SK-N-SH (cell line): ENCODE data around the gene BTN1A1. TPM values are rescaled to one million over a fixed set of nuclear protein-coding genes. Genes with fewer than 3 reads are reported as not detected.

Experiments
- CTCF ChIA-PET: fragments of 300-600, 350-600 bp; formaldehyde crosslinking; extraction: SDS; loops from one replicate; lab custom pipeline; 2021; lab: Yijun Ruan, JAX
- POLR2A ChIA-PET: fragments of 350-600 bp; sonication (Branson Sonifier 250); formaldehyde crosslinking; extraction: SDS; loops from one replicate; lab custom pipeline; 2020; ENCODE audit warnings: antibody characterized with exemption, inconsistent platforms; lab: Yijun Ruan, JAX
- DNase-seq: peaks from one replicate; pipeline ENCODE4 v3.0.0; 2012
- H2AFZ ChIP-seq: fragments of 200-600 bp; sonication (generic); 2 replicates; pipeline ENCODE4 v1.8.1; 2016; ENCODE audit warnings: antibody characterized with exemption, mild to moderate bottlenecking, low read depth
- H3F3A ChIP-seq: fragments of 200-600 bp; sonication (generic); replicated peaks from 2 replicates; pipeline ENCODE3; 2016; ENCODE audit warnings: antibody characterized with exemption, mild to moderate bottlenecking; ENCODE audit not compliant: insufficient read depth
- H3K27ac ChIP-seq, 2 experiments: fragments of 200-500 bp in 1 of 2; fragments of 200-600 bp in 1 of 2; sonication (Bioruptor generic) in 1 of 2; sonication (generic), shearing (Covaris generic) in 1 of 2; 2 replicates each; pipeline versions ENCODE4 v1.5.1 to v1.6.1; 2014 to 2016; ENCODE audit warnings: low read depth in 2 of 2, inconsistent platforms in 1 of 2, low read length in 1 of 2, mild to moderate bottlenecking in 1 of 2, mixed read lengths in 1 of 2
- H3K27me3 ChIP-seq: fragments of 200-600 bp; sonication (generic), shearing (Covaris generic); 2 replicates; pipeline ENCODE4 v1.6.1; 2016; ENCODE audit warnings: mixed run types; ENCODE audit not compliant: insufficient read depth
- H3K36me3 ChIP-seq, 2 experiments: fragments of 200-500 bp in 1 of 2; fragments of 200-600 bp in 1 of 2; sonication (Bioruptor generic) in 1 of 2; sonication (generic) in 1 of 2; replicated peaks in 1 of 2; 2 replicates each; pipeline versions ENCODE3 to v1.5.1; 2014 to 2016; ENCODE audit warnings: low read length in 1 of 2, mild to moderate bottlenecking in 1 of 2; ENCODE audit not compliant: insufficient read depth in 2 of 2, control insufficient read depth in 1 of 2
- H3K4me1 ChIP-seq, 2 experiments: fragments of 200-500 bp in 1 of 2; fragments of 200-600 bp in 1 of 2; sonication (Bioruptor generic) in 1 of 2; sonication (generic), shearing (Covaris generic) in 1 of 2; 2 replicates each; pipeline versions ENCODE4 v1.5.1 to v1.6.1; 2014 to 2016; ENCODE audit warnings: low read depth in 1 of 2, low read length in 1 of 2, mixed run types in 1 of 2; ENCODE audit not compliant: insufficient read depth in 2 of 2, control insufficient read depth in 1 of 2
- H3K4me2 ChIP-seq: fragments of 200-600 bp; sonication (generic), shearing (Covaris generic); 2 replicates; pipeline ENCODE4 v1.6.1; 2017; ENCODE audit warnings: mixed run types
- H3K4me3 ChIP-seq, 2 experiments: fragments of 200-500 bp in 1 of 2; fragments of 200-600 bp in 1 of 2; sonication (Bioruptor generic) in 1 of 2; sonication (generic), shearing (Covaris generic) in 1 of 2; 2 replicates each; pipeline versions ENCODE4 v1.5.1 to v1.8.1; 2014 to 2016; ENCODE audit warnings: low read depth in 2 of 2, inconsistent platforms in 1 of 2, low read length in 1 of 2, mild to moderate bottlenecking in 1 of 2, mixed read lengths in 1 of 2, moderate library complexity in 1 of 2
- H3K79me2 ChIP-seq: fragments of 200-600 bp; sonication (generic); 2 replicates; pipeline ENCODE4 v1.8.1; 2017; ENCODE audit warnings: mild to moderate bottlenecking; ENCODE audit not compliant: insufficient read depth
- H3K9ac ChIP-seq: fragments of 200-600 bp; sonication (generic); 2 replicates; pipeline ENCODE4 v1.6.1; 2017; ENCODE audit warnings: mixed run types
- H3K9me2 ChIP-seq: fragments of 200-600 bp; sonication (generic); 2 replicates; pipeline ENCODE4 v1.6.1; 2017; ENCODE audit warnings: mixed run types
- H3K9me3 ChIP-seq: fragments of 200-600 bp; sonication (generic); 2 replicates; pipeline ENCODE4 v1.6.1; 2017; ENCODE audit warnings: mixed run types, mild to moderate bottlenecking, moderate library complexity
- H4K20me1 ChIP-seq: fragments of 200-600 bp; sonication (generic); 2 replicates; pipeline ENCODE4 v1.6.1; 2017; ENCODE audit warnings: mild to moderate bottlenecking, mixed run types; ENCODE audit not compliant: insufficient read depth
- EP300 ChIP-seq, 2 experiments: IDR thresholded peaks; 2 replicates each; pipeline versions ENCODE4 v1.4.0 to v1.6.1; 2012; ENCODE audit warnings: borderline replicate concordance in 1 of 2, low read depth in 1 of 2, low read length in 1 of 2
- FOXJ3 ChIP-seq: sonication (generic); formaldehyde crosslinking; IDR thresholded peaks from 2 replicates; pipeline ENCODE4 v1.5.1; 2020; ENCODE audit warnings: mild to moderate bottlenecking, missing genetic modification reagents
- MXI1 ChIP-seq: IDR thresholded peaks from 2 replicates; pipeline ENCODE4 v1.6.1; 2012; ENCODE audit warnings: mild to moderate bottlenecking, low read depth, low read length, improper control_type of control experiment
- RFX5 ChIP-seq: IDR thresholded peaks from 2 replicates; pipeline ENCODE4 v1.6.1; 2012; ENCODE audit warnings: mild to moderate bottlenecking, improper control_type of control experiment, low read length
- RXRA ChIP-seq: IDR thresholded peaks from 2 replicates; pipeline ENCODE4 v1.4.0; 2012; ENCODE audit warnings: low read depth, mild to moderate bottlenecking, borderline replicate concordance
- WGBS: methylation state at CpG from one replicate; pipeline ENCODE4 v1.1.6; 2017; ENCODE audit warnings: low lambda C conversion rate; 5-methylcytosine and 5-hydroxymethylcytosine counted together
- polyA plus RNA-seq, 3 experiments: library from polyadenylated mRNA; depleted of rRNA; stranded (reverse); fragments of >200 nt; gene quantifications; 2 replicates each; pipeline ENCODE4 v1.2.3, GENCODE V29; 2012
- TF ChIP-seq, protein P1 (sequence below): fragments of 150-350 bp; IDR thresholded peaks from 2 replicates; pipeline ENCODE4 v1.6.1; 2017; ENCODE audit warnings: antibody characterized with exemption, low read length, low read depth, borderline replicate concordance
- TF ChIP-seq, protein P2 (sequence below): fragments of 200-600 bp; sonication (generic); IDR thresholded peaks from 2 replicates; pipeline ENCODE4 v1.6.1; 2017; ENCODE audit warnings: antibody characterized with exemption, mild to moderate bottlenecking, moderate library complexity
- TF ChIP-seq, protein P3 (sequence below): IDR thresholded peaks from 2 replicates; pipeline ENCODE4 v1.4.0; 2012; ENCODE audit warnings: low read depth, borderline replicate concordance
- TF ChIP-seq, protein P4 (sequence below): IDR thresholded peaks from 2 replicates; pipeline ENCODE4 v1.6.1; 2012; ENCODE audit warnings: mild to moderate bottlenecking, low read depth, low read length, moderate library complexity

BTN1A1 gene
- polyA plus RNA-seq, 1 of the 3 experiments (the other 2 are of a cell fraction) = not detected

DNA sequence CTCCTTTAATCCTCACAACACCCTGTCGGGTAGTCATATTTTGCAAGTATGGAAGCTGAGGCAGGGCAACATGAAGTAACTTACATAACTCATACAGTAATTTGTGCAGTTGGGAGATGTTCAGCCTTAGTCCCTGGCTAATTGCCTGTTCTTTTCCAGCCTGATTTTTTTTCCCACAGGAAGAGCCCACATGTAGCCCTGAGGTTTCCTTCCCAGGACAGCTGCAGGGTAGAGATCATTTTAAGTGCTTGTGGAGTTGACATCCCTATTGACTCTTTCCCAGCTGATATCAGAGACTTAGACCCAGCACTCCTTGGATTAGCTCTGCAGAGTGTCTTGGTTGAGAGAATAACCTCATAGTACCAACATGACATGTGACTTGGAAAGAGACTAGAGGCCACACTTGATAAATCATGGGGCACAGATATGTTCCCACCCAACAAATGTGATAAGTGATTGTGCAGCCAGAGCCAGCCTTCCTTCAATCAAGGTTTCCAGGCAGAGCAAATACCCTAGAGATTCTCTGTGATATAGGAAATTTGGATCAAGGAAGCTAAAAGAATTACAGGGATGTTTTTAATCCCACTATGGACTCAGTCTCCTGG, 47.4 kb upstream of the BTN1A1 start:
- no peaks in the 10 kb centered on the region for H4K20me1 ChIP-seq
- peaks cover 4 to 6% of the 10 kb centered on the region in 2 experiments; a peak in 1 of 4 replicates for H3K4me1 ChIP-seq
- H3K9me3 ChIP-seq = no peaks in the 10 kb centered on the region
- no peaks in the 10 kb centered on the region for H3K27me3 ChIP-seq
- no peaks in the 10 kb centered on the region for H3K9me2 ChIP-seq
- no peak overlapping the region for H2AFZ ChIP-seq
- no peak overlapping the region for H3K4me3 ChIP-seq
- H3K4me2 ChIP-seq = no peak overlapping the region
- H3K79me2 ChIP-seq = no peaks in the 10 kb centered on the region
- DNase-seq = no peak
- ChIA-PET POLR2A (no interaction called here), CTCF (no interaction called here)
- H3F3A ChIP-seq = no peaks in the 10 kb centered on the region
- 75% methylated on average over 1 of the region's 1 CpG for WGBS
- TF ChIP-seq RFX5 = no peak
- TF ChIP-seq, protein P1, sequence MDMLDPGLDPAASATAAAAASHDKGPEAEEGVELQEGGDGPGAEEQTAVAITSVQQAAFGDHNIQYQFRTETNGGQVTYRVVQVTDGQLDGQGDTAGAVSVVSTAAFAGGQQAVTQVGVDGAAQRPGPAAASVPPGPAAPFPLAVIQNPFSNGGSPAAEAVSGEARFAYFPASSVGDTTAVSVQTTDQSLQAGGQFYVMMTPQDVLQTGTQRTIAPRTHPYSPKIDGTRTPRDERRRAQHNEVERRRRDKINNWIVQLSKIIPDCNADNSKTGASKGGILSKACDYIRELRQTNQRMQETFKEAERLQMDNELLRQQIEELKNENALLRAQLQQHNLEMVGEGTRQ = no peak
- no peak for TF ChIP-seq MXI1
- TF ChIP-seq FOXJ3 (CRISPR knock-in tag) = no peak
- no peak for TF ChIP-seq RXRA
- no peak for TF ChIP-seq EP300 (IDR thresholded peaks at IDR 0.05; ENCODE audit: borderline replicate concordance in 1 of 2, low read depth in 1 of 2, low read length in 1 of 2)
- H3K9ac ChIP-seq = no peak overlapping the region
- H3K27ac ChIP-seq = no peak overlapping the region
- peaks cover 0 to 5% of the 10 kb centered on the region in 2 experiments for H3K36me3 ChIP-seq

DNA sequence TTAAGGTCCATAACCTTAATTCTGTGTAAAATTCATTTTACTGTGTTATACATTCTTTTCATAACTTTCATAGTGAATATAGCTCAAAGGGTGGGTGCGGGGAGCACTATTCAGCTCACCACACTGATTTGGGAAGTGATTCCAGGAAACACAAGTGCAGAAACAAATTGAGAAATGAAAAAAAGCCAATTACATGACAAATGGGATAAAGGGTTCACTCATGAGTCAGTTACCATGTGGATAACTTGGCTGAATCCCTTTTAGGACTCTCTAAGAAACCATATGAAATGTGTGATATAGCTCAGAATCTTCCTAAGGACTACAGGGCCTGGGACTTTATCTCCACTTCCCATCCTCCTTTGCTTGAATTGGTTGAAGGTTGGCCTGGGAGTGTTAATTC, 45.5 kb upstream of the BTN1A1 start:
- H2AFZ ChIP-seq = no peak overlapping the region
- no peak overlapping the region for H3K9ac ChIP-seq
- peaks cover 17% of the 10 kb centered on the region for H3K79me2 ChIP-seq
- no peaks in the 10 kb centered on the region for H3K9me3 ChIP-seq
- no peak overlapping the region for H3K4me2 ChIP-seq
- DNase-seq = no peak
- ChIA-PET POLR2A (no interaction called here), CTCF (no interaction called here)
- H3K9me2 ChIP-seq = no peaks in the 10 kb centered on the region
- no peaks in the 10 kb centered on the region for H3F3A ChIP-seq
- H3K4me1 ChIP-seq = peaks cover 4 to 14% of the 10 kb centered on the region in 2 experiments; a peak in 1 of 4 replicates
- TF ChIP-seq, protein P2, sequence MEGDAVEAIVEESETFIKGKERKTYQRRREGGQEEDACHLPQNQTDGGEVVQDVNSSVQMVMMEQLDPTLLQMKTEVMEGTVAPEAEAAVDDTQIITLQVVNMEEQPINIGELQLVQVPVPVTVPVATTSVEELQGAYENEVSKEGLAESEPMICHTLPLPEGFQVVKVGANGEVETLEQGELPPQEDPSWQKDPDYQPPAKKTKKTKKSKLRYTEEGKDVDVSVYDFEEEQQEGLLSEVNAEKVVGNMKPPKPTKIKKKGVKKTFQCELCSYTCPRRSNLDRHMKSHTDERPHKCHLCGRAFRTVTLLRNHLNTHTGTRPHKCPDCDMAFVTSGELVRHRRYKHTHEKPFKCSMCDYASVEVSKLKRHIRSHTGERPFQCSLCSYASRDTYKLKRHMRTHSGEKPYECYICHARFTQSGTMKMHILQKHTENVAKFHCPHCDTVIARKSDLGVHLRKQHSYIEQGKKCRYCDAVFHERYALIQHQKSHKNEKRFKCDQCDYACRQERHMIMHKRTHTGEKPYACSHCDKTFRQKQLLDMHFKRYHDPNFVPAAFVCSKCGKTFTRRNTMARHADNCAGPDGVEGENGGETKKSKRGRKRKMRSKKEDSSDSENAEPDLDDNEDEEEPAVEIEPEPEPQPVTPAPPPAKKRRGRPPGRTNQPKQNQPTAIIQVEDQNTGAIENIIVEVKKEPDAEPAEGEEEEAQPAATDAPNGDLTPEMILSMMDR = no peak
- TF ChIP-seq MXI1 = no peak
- TF ChIP-seq, protein P3, sequence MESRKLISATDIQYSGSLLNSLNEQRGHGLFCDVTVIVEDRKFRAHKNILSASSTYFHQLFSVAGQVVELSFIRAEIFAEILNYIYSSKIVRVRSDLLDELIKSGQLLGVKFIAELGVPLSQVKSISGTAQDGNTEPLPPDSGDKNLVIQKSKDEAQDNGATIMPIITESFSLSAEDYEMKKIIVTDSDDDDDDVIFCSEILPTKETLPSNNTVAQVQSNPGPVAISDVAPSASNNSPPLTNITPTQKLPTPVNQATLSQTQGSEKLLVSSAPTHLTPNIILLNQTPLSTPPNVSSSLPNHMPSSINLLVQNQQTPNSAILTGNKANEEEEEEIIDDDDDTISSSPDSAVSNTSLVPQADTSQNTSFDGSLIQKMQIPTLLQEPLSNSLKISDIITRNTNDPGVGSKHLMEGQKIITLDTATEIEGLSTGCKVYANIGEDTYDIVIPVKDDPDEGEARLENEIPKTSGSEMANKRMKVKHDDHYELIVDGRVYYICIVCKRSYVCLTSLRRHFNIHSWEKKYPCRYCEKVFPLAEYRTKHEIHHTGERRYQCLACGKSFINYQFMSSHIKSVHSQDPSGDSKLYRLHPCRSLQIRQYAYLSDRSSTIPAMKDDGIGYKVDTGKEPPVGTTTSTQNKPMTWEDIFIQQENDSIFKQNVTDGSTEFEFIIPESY = no peak
- TF ChIP-seq, protein P4, sequence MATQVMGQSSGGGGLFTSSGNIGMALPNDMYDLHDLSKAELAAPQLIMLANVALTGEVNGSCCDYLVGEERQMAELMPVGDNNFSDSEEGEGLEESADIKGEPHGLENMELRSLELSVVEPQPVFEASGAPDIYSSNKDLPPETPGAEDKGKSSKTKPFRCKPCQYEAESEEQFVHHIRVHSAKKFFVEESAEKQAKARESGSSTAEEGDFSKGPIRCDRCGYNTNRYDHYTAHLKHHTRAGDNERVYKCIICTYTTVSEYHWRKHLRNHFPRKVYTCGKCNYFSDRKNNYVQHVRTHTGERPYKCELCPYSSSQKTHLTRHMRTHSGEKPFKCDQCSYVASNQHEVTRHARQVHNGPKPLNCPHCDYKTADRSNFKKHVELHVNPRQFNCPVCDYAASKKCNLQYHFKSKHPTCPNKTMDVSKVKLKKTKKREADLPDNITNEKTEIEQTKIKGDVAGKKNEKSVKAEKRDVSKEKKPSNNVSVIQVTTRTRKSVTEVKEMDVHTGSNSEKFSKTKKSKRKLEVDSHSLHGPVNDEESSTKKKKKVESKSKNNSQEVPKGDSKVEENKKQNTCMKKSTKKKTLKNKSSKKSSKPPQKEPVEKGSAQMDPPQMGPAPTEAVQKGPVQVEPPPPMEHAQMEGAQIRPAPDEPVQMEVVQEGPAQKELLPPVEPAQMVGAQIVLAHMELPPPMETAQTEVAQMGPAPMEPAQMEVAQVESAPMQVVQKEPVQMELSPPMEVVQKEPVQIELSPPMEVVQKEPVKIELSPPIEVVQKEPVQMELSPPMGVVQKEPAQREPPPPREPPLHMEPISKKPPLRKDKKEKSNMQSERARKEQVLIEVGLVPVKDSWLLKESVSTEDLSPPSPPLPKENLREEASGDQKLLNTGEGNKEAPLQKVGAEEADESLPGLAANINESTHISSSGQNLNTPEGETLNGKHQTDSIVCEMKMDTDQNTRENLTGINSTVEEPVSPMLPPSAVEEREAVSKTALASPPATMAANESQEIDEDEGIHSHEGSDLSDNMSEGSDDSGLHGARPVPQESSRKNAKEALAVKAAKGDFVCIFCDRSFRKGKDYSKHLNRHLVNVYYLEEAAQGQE = no peak
- peaks cover 0 to 8% of the 10 kb centered on the region in 2 experiments for H3K36me3 ChIP-seq
- H3K27me3 ChIP-seq = no peaks in the 10 kb centered on the region
- H4K20me1 ChIP-seq = no peaks in the 10 kb centered on the region
- no peak overlapping the region for H3K27ac ChIP-seq
- H3K4me3 ChIP-seq = no peak overlapping the region
- 94% methylated on average over 1 of the region's 1 CpG for WGBS
